OCI-LY1 (cell line): Measurements from ENCODE around the gene GABBR1.

Source experiments
- H2AFZ ChIP-seq: fragments of 200-600 bp; sonication (generic), shearing (Covaris generic); 2 replicates; pipeline ENCODE4 v1.6.0; 2014; ENCODE audit warnings: antibody characterized with exemption, mild to moderate bottlenecking, low read length
- H3F3A ChIP-seq: fragments of 200-600 bp; sonication (generic), shearing (Covaris generic); 2 replicates; pipeline ENCODE4 v1.6.0; 2014; ENCODE audit warnings: mild to moderate bottlenecking, antibody characterized with exemption, low read length, moderate library complexity; ENCODE audit not compliant: insufficient read depth
- H3K27ac ChIP-seq: fragments of 200-600 bp; sonication (generic); 2 replicates; pipeline ENCODE4 v1.5.1; 2014; ENCODE audit warnings: low read length, mixed run types, mild to moderate bottlenecking, low read depth; ENCODE audit not compliant: poor library complexity, severe bottlenecking
- H3K27me3 ChIP-seq: fragments of 200-600 bp; sonication (generic); 2 replicates; pipeline ENCODE4 v1.6.0; 2014; ENCODE audit warnings: antibody characterized with exemption, mild to moderate bottlenecking, low read length, moderate library complexity; ENCODE audit not compliant: insufficient read depth
- H3K36me3 ChIP-seq: fragments of 200-600 bp; sonication (generic); 2 replicates; pipeline ENCODE4 v1.6.1; 2014; ENCODE audit warnings: mild to moderate bottlenecking, antibody characterized with exemption, low read length, moderate library complexity, mixed read lengths; ENCODE audit not compliant: insufficient read depth
- H3K4me1 ChIP-seq: fragments of 200-600 bp; sonication (generic); 2 replicates; pipeline ENCODE4 v1.5.1; 2014; ENCODE audit warnings: mild to moderate bottlenecking, low read length, moderate library complexity; ENCODE audit not compliant: insufficient read depth, severe bottlenecking
- H3K4me2 ChIP-seq: fragments of 200-600 bp; sonication (generic), shearing (Covaris generic); 2 replicates; pipeline ENCODE4 v1.6.1; 2014; ENCODE audit warnings: low read length
- H3K4me3 ChIP-seq: fragments of 200-600 bp; sonication (generic); 2 replicates; pipeline ENCODE4 v1.5.1; 2014; ENCODE audit warnings: low read length, low read depth, mild to moderate bottlenecking, mixed read lengths; ENCODE audit not compliant: poor library complexity, severe bottlenecking
- H3K79me2 ChIP-seq: fragments of 200-600 bp; shearing (Covaris generic); 2 replicates; pipeline ENCODE4 v1.6.1; 2016; ENCODE audit warnings: mixed run types, low read length, mixed read lengths; ENCODE audit not compliant: insufficient read depth
- H3K9ac ChIP-seq: fragments of 200-600 bp; sonication (generic), shearing (Covaris generic); 2 replicates; pipeline ENCODE4 v1.6.1; 2014; ENCODE audit warnings: mild to moderate bottlenecking, low read length, mixed read lengths
- H3K9me2 ChIP-seq: fragments of 200-600 bp; sonication (generic), shearing (Covaris generic); 2 replicates; pipeline ENCODE4 v1.6.1; 2014; ENCODE audit warnings: low read depth, mild to moderate bottlenecking, low read length, mixed read lengths
- H3K9me3 ChIP-seq: fragments of 200-600 bp; shearing (Covaris generic); 2 replicates; pipeline ENCODE4 v1.6.1; 2014; ENCODE audit warnings: low read length, mixed read lengths
- H4K20me1 ChIP-seq: fragments of 200-600 bp; sonication (generic), shearing (Covaris generic); 2 replicates; pipeline ENCODE4 v1.6.0; 2016; ENCODE audit warnings: mild to moderate bottlenecking, low read length; ENCODE audit not compliant: insufficient read depth
- CTCF ChIP-seq: fragments of 200-600 bp; sonication (generic), shearing (Covaris generic); IDR thresholded peaks from 2 replicates; pipeline ENCODE4 v1.5.1; 2017; ENCODE audit warnings: mild to moderate bottlenecking, antibody characterized with exemption, low read length, moderate library complexity, mixed read lengths
- EZH2 ChIP-seq: fragments of 200-600 bp; sonication (generic), shearing (Covaris generic); IDR thresholded peaks from 2 replicates; pipeline ENCODE4 v1.8.0; 2017; ENCODE audit warnings: borderline replicate concordance, mixed run types, mild to moderate bottlenecking, antibody characterized with exemption, low read length, moderate library complexity, mixed read lengths

GABBR1 gene

GRCh38 chr6:29629571-29629970 lies 3.4 kb downstream of the GABBR1 start:
- Histone ChIP-seq H3K4me3 (no peak overlapping the region), H3K9me3 (no peaks in the 10 kb centered on the region), H3K79me2 (no peaks in the 10 kb centered on the region), H3K9me2 (no peaks in the 10 kb centered on the region), H3K4me1 (peaks cover 32% of the 10 kb centered on the region), H3K36me3 (no peaks in the 10 kb centered on the region), H3K9ac (no peak overlapping the region), H3K4me2 (no peak overlapping the region), H3K27ac (no peak overlapping the region), H3K27me3 (peaks cover 6% of the 10 kb centered on the region), H4K20me1 (no peaks in the 10 kb centered on the region), H2AFZ (no peak overlapping the region), H3F3A (no peaks in the 10 kb centered on the region)
- TF ChIP-seq EZH2 (no peak), CTCF (no peak)

- peaks cover 27% of the 10 kb centered on the region for H3K4me1 ChIP-seq
- peak overlapping the region; percentile 75 for H3K4me3 ChIP-seq
- H3K9ac ChIP-seq: peak overlapping the region; percentile 72
- peak; percentile 49 for TF ChIP-seq CTCF
- TF ChIP-seq EZH2: no peak
- peak overlapping the region; percentile 96 for H3K4me2 ChIP-seq
- H3K36me3 ChIP-seq: no peaks in the 10 kb centered on the region
- no peak overlapping the region for H3K27ac ChIP-seq
- no peaks in the 10 kb centered on the region for H3K79me2 ChIP-seq
- H3K9me2 ChIP-seq: no peaks in the 10 kb centered on the region
- H3F3A ChIP-seq: no peaks in the 10 kb centered on the region
- no peaks in the 10 kb centered on the region for H3K9me3 ChIP-seq
- peaks cover 6% of the 10 kb centered on the region for H3K27me3 ChIP-seq
- no peaks in the 10 kb centered on the region for H4K20me1 ChIP-seq
- peak overlapping the region; percentile 46; the same call in 1 of the 2 replicates for H2AFZ ChIP-seq
Observed at GRCh38 chr6:29628419-29629281, 4.3 kb downstream of the GABBR1 start.

- Histone ChIP-seq H3K9me3 (no peaks in the 10 kb centered on the region), H2AFZ (peak overlapping the region; percentile 46; the same call in 1 of the 2 replicates), H3K4me2 (peak overlapping the region; percentile 96), H4K20me1 (no peaks in the 10 kb centered on the region), H3K27ac (no peak overlapping the region), H3K27me3 (peaks cover 6% of the 10 kb centered on the region), H3K9ac (peak overlapping the region; percentile 72), H3K4me1 (peaks cover 21% of the 10 kb centered on the region), H3K36me3 (no peaks in the 10 kb centered on the region), H3K79me2 (no peaks in the 10 kb centered on the region), H3K9me2 (no peaks in the 10 kb centered on the region), H3K4me3 (peak overlapping the region; percentile 75), H3F3A (no peaks in the 10 kb centered on the region)
- TF ChIP-seq EZH2: no peak
- no peak for TF ChIP-seq CTCF
Observed at GRCh38 chr6:29627755-29628418, 5.1 kb downstream of the GABBR1 start.
